GM19463 (cell line): Measurements from ENCODE around the gene RUNDC3A.

Source experiments
- ATAC-seq: cut with Tn5 transposase; IDR thresholded peaks from one replicate; pipeline ENCODE4 v1.9.1; 2021; ENCODE audit warnings: mild to moderate bottlenecking, moderate library complexity; ENCODE audit not compliant: unreplicated experiment

RUNDC3A gene

GRCh38 chr17:44283344-44284023, 24.9 kb upstream of the RUNDC3A start:
- no peak for ATAC-seq

GRCh38 chr17:44284024-44284400, 24.4 kb upstream of the RUNDC3A start:
- ATAC-seq, result no peak

- no peak for ATAC-seq
These were observed 20.8 kb upstream of the RUNDC3A start for GRCh38 chr17:44287651-44288050.

GRCh38 chr17:44293509-44294226, 14.7 kb upstream of the RUNDC3A start:
- no peak for ATAC-seq

GRCh38 chr17:44297975-44298374, 10.4 kb upstream of the RUNDC3A start:
- no peak for ATAC-seq

GRCh38 chr17:44304651-44305050, 3.8 kb upstream of the RUNDC3A start:
- no peak for ATAC-seq

GRCh38 chr17:44307387-44308186, 814 bp upstream of the RUNDC3A start:
- no peak for ATAC-seq

GRCh38 chr17:44308865-44309264, 464 bp downstream of the RUNDC3A start:
- no peak for ATAC-seq

GRCh38 chr17:44309472-44309871, 1.1 kb downstream of the RUNDC3A start:
- ATAC-seq, result no peak

- no peak for ATAC-seq
These were observed 1.8 kb downstream of the RUNDC3A start for GRCh38 chr17:44310188-44310587.

- no peak for ATAC-seq
These were observed 2.4 kb downstream of the RUNDC3A start for GRCh38 chr17:44310609-44311376.

GRCh38 chr17:44311562-44312181, 3.3 kb downstream of the RUNDC3A start:
- no peak for ATAC-seq

GRCh38 chr17:44312396-44313104, 4.1 kb downstream of the RUNDC3A start:
- no peak for ATAC-seq

- ATAC-seq, result no peak
These were observed 5.6 kb downstream of the RUNDC3A start for GRCh38 chr17:44314031-44314430.

GRCh38 chr17:44314524-44314868, 6.1 kb downstream of the RUNDC3A start:
- no peak for ATAC-seq

GRCh38 chr17:44314869-44315661, 6.7 kb downstream of the RUNDC3A start:
- ATAC-seq, result no peak

GRCh38 chr17:44315760-44316731, 7.6 kb downstream of the RUNDC3A start:
- ATAC-seq, result no peak

- ATAC-seq, result no peak
These were observed 9.1 kb downstream of the RUNDC3A start for GRCh38 chr17:44317545-44317944.
